Measurements from ENCODE around the gene ADK. TPM values are rescaled to one million over a fixed set of nuclear protein-coding genes. Genes with fewer than 3 reads are reported as not detected.

Gene ADK
- total RNA-seq, 1 donor from 2014 or later = 26.2 TPM

DNA sequence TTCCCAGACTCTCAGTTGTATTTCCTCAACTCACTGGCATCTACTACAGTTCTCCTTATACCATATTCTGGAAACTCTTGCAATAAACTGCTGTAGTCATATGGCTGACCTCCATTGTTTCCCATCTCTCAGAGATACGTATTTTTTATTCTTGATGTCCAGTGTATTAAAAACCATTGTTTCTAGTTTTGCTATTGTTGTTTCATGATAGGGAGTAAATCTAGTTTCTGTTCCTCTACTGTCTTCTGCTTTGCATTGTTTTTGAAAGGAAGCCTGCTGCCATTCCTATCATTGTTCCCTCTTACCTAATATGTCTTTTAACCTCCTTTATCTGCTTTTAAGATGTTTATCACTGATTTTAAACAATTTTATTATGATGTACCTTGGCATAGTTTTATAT is 255.0 kb downstream of the ADK start:
- H3K27ac Mint-ChIP-seq = no peak overlapping the region

DNA sequence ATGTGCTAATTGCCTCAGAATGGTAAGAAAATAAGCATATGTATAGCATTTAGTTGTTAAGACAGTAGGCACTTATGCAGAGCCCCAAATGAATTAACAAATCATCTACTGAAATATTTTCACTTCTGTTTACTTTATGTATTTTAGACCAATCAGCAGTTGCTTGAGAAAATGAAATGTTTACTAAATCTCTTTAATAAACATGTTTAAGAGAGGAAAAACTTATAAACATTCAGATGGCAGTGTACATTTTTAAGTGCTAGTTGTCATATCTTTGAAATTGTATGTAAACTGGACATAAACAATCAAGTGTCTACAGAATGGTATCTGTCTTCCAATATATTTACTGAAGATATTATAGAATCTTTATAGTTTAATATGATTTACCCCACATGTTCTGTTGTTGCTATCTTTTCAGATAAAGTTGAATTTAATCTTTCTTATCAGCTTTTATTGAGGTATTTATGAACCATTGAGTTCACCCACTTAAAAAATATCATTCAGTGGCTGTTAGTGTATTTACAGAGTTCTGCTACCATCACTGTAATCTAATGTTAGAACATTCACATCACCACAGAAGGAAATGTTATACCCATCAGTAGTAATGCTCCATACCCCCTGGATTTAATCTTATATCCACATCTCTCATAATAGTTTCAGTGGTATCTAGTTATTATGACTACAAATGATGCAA is 264.3 kb downstream of the ADK start:
- DNase-seq (ENCODE audit: low spot score in 2 of 2, unreplicated experiment in 2 of 2) = no peak
- Mint-ChIP-seq H3K4me1 (peaks cover 27% of the 10 kb centered on the region), H3K4me3 (no peak overlapping the region), H3K27ac (no peak overlapping the region), H3K27me3 (ENCODE audit: low read depth) (no peaks in the 10 kb centered on the region), H3K9me3 (peaks cover 19% of the 10 kb centered on the region), H3K36me3 (peaks cover 25% of the 10 kb centered on the region)
- TF ChIP-seq, protein P1, sequence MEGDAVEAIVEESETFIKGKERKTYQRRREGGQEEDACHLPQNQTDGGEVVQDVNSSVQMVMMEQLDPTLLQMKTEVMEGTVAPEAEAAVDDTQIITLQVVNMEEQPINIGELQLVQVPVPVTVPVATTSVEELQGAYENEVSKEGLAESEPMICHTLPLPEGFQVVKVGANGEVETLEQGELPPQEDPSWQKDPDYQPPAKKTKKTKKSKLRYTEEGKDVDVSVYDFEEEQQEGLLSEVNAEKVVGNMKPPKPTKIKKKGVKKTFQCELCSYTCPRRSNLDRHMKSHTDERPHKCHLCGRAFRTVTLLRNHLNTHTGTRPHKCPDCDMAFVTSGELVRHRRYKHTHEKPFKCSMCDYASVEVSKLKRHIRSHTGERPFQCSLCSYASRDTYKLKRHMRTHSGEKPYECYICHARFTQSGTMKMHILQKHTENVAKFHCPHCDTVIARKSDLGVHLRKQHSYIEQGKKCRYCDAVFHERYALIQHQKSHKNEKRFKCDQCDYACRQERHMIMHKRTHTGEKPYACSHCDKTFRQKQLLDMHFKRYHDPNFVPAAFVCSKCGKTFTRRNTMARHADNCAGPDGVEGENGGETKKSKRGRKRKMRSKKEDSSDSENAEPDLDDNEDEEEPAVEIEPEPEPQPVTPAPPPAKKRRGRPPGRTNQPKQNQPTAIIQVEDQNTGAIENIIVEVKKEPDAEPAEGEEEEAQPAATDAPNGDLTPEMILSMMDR (IDR thresholded peaks at IDR 0.05; ENCODE audit: unreplicated experiment) = no peak

More for the DNA sequence above, 255.0 kb downstream of the ADK start:
- Mint-ChIP-seq H3K27me3 (ENCODE audit: low read depth) (no peaks in the 10 kb centered on the region), H3K9me3 (peaks cover 26% of the 10 kb centered on the region), H3K36me3 (peaks cover 32% of the 10 kb centered on the region), H3K4me1 (no peaks in the 10 kb centered on the region), H3K4me3 (no peak overlapping the region)
- no peak for DNase-seq (ENCODE audit: low spot score in 2 of 2, unreplicated experiment in 2 of 2)
- TF ChIP-seq, protein P1 (IDR thresholded peaks at IDR 0.05; ENCODE audit: unreplicated experiment) = no peak

DNA sequence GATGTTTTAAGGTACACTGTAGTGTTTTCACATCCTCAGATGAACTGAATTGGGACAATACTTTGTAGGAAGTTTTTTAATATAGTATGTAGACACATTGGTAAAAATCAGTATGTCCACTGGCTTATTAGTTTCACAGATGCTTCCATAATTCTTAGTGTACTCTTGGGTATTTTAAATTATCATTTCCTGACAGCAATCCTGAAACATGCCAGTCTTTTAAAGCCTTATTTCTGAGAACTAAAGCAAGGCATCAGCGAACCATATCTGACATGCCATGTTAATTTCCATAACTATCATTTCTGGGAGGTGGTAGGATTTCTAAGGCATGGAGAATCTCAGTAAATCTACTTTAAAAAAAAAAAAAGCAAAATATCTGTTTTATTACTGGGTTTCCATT is 266.4 kb downstream of the ADK start:
- TF ChIP-seq, protein P1 (IDR thresholded peaks at IDR 0.05; ENCODE audit: unreplicated experiment) = no peak
- Mint-ChIP-seq H3K4me3 (no peak overlapping the region), H3K4me1 (peaks cover 32% of the 10 kb centered on the region), H3K27me3 (ENCODE audit: low read depth) (no peaks in the 10 kb centered on the region), H3K9me3 (peaks cover 9% of the 10 kb centered on the region), H3K27ac (no peak overlapping the region), H3K36me3 (peaks cover 13% of the 10 kb centered on the region)
- no peak for DNase-seq (ENCODE audit: low spot score in 2 of 2, unreplicated experiment in 2 of 2)

DNA sequence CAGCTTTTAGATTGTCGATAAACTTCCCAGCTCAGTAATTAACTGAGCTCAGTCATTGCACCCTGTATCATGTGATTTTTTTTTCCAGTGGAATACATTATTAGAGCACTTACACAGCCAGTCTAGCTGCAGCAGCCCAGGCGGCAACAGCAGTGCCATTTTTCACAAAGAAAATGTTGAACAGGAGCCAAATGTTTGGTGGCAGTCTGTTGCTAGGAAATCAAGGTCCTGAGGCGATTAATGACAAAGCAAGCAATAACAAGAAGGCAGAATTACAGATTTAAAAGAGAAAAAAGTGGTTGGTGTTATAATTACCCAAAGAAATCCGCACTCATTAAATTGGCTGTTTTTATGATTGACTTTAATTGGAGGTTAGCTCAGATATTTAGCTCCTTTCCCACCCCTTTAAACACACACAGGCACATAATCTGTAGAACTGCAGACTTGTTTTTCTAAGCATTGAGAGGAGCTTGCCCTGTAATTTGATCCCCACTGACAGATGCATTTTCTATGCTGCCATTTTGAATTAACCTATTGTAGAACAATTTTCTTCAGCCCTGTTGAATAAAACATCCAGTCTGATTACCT is 267.4 kb downstream of the ADK start:
- Mint-ChIP-seq H3K27me3 (ENCODE audit: low read depth) (no peaks in the 10 kb centered on the region), H3K4me1 (peaks cover 32% of the 10 kb centered on the region), H3K36me3 (peaks cover 14% of the 10 kb centered on the region), H3K27ac (peak overlapping the region; percentile 87), H3K9me3 (peaks cover 10% of the 10 kb centered on the region), H3K4me3 (peak overlapping the region; percentile 26)
- DNase-seq (ENCODE audit: low spot score in 2 of 2, unreplicated experiment in 2 of 2) = no peak
- TF ChIP-seq, protein P1 (IDR thresholded peaks at IDR 0.05; ENCODE audit: unreplicated experiment) = no peak

DNA sequence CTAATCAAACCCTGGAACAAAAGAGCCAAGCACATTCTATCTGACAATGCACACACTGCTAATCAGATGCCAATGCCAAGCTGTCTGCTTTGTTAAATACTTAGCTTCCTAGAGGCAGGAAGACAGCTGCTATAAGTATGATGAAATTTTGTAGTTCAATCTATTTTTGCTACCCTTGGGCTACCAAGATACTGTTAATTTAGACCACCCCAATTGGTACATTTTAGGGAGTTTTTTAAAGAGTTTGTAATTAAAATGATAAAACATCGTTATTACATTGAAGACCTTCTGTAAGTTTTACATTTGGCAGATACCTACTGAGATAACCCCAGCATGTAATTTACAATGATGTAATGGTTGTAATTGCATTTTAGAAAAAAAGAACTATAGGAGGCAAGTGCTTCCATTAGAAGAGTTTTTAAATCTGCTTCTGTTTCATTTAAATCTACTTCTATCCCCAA is 268.5 kb downstream of the ADK start:
- DNase-seq (ENCODE audit: low spot score in 2 of 2, unreplicated experiment in 2 of 2) = no peak
- Mint-ChIP-seq H3K27ac (no peak overlapping the region), H3K4me3 (no peak overlapping the region), H3K27me3 (ENCODE audit: low read depth) (no peaks in the 10 kb centered on the region), H3K4me1 (peaks cover 32% of the 10 kb centered on the region), H3K9me3 (peaks cover 6% of the 10 kb centered on the region), H3K36me3 (peaks cover 16% of the 10 kb centered on the region)
- TF ChIP-seq, protein P1 (IDR thresholded peaks at IDR 0.05; ENCODE audit: unreplicated experiment) = no peak

All from mesothelial cell of epicardium (in vitro differentiated cells).